Endodermal cell (in vitro differentiated cells): ENCODE data around the gene ELAVL1. TPM values are rescaled to one million over a fixed set of nuclear protein-coding genes. Genes with fewer than 3 reads are reported as not detected.

Source experiments
- DNase-seq: peaks from one replicate; pipeline ENCODE4 v3.0.0-alpha.2; 2017
- H3K27ac ChIP-seq: 2 replicates; pipeline ENCODE4 v1.5.1; 2013; ENCODE audit warnings: mild to moderate bottlenecking, low read depth, low read length, moderate library complexity
- H3K27me3 ChIP-seq: 2 replicates; pipeline ENCODE4 v1.6.1; 2013; ENCODE audit warnings: mild to moderate bottlenecking, low read length, moderate library complexity; ENCODE audit not compliant: insufficient read depth, control insufficient read depth, poor library complexity, severe bottlenecking
- H3K36me3 ChIP-seq: 2 replicates; pipeline ENCODE4 v1.7.0; 2013; ENCODE audit warnings: mild to moderate bottlenecking, low read length, moderate library complexity; ENCODE audit not compliant: control insufficient read depth, insufficient read depth
- H3K4me1 ChIP-seq: one replicate; pipeline ENCODE4 v1.7.0; 2013; ENCODE audit warnings: low read length; ENCODE audit not compliant: control insufficient read depth, insufficient read depth
- H3K4me3 ChIP-seq: 2 replicates; pipeline ENCODE4 v1.5.1; 2013; ENCODE audit warnings: mild to moderate bottlenecking, low read length, moderate library complexity
- H3K9ac ChIP-seq: 2 replicates; pipeline ENCODE4 v1.6.1; 2013; ENCODE audit warnings: mild to moderate bottlenecking, low read length, moderate library complexity; ENCODE audit not compliant: poor library complexity, severe bottlenecking; ENCODE audit errors: extremely low read depth
- H3K9me3 ChIP-seq: 2 replicates; pipeline ENCODE4 v1.6.1; 2013; ENCODE audit warnings: mild to moderate bottlenecking, low read length, moderate library complexity; ENCODE audit not compliant: control insufficient read depth
- H3K27ac Mint-ChIP-seq: 2 replicates; pipeline ENCODE4 v1.8.0; 2020; ENCODE audit warnings: mixed read lengths
- H3K27me3 Mint-ChIP-seq: 2 replicates; pipeline ENCODE4 v1.8.0; 2021; ENCODE audit warnings: mild to moderate bottlenecking, mixed read lengths; ENCODE audit not compliant: insufficient read depth
- H3K36me3 Mint-ChIP-seq: 2 replicates; pipeline ENCODE4 v1.8.0; 2020; ENCODE audit warnings: low read depth, mixed read lengths
- H3K4me1 Mint-ChIP-seq: 2 replicates; pipeline ENCODE4 v1.8.0; 2020; ENCODE audit warnings: mixed read lengths
- H3K4me3 Mint-ChIP-seq: 2 replicates; pipeline ENCODE4 v1.8.0; 2020; ENCODE audit warnings: mild to moderate bottlenecking, moderate library complexity, mixed read lengths
- H3K9me3 Mint-ChIP-seq: 2 replicates; pipeline ENCODE4 v1.8.0; 2020; ENCODE audit warnings: mild to moderate bottlenecking, mixed read lengths
- WGBS, 2 experiments: methylation state at CpG; one replicate each; pipeline versions ENCODE4 v1.1.5 to v1.1.7; 2013; ENCODE audit warnings: missing lambda C conversion rate in 2 of 2, mixed read lengths in 1 of 2; ENCODE audit not compliant: insufficient coverage in 1 of 2, insufficient read length in 1 of 2; 5-methylcytosine and 5-hydroxymethylcytosine counted together
- total RNA-seq, 2 donors: library from RNA; stranded (reverse); fragmentation: NEBNext Ultra II Directional in 1 of 2; extraction: Animal tissue kit (Norgen Biotek cat#: 25700) in 1 of 2; gene quantifications; 2 replicates in 1 of 2; 3 replicates in 1 of 2; pipeline ENCODE4 v1.2.1, GENCODE V29; 2021
- TF ChIP-seq, protein P1 (sequence below): fragments of 200-600 bp; sonication (generic); conservative IDR thresholded peaks from 2 replicates; pipeline ENCODE4 v1.5.0; 2021; ENCODE audit warnings: antibody characterized with exemption, mild to moderate bottlenecking

ELAVL1 gene
- total RNA-seq, 2 donors from 2014 or later, result 123 to 149 TPM

DNA sequence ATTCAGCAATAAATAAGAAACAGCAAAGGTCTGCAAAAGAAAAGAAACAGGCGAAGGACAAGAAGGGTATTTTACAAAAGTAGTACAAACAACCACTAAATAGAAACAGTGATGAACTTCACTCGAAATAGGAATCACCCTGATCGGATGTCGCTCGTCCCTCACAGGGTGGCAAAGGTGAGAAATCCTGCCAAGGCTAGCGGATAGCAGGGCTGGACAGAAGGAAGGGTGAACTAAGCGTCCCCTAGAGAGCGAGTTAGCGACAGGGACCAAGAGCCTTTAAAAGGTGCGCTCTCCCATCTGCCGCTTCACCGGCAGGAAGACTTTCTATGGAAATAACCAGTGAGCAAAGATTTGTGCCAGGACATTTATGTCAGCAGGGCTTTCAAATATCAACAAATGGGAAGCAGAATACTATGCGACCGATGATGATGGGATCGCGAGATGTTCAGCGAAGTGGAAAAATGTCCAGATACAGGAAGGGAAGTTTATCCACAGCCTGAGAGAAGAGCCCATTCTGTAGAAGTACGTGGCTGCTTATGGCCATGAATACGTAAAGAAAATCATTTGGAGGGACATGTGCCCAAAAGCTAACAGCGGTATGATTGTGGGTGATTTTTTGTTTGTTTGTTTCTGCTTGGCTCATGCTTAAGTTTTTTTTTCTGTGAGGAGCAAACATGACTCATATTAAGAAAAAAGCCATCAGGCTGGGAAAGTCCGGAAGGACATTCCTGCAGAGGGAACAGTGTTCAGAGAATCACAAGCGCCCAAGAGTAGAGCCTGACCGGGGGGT, 18.9 kb downstream of the ELAVL1 start:
- peaks cover 12% of the 10 kb centered on the region for H3K4me1 ChIP-seq
- no peaks in the 10 kb centered on the region for H3K27me3 ChIP-seq
- peaks cover 14% of the 10 kb centered on the region for H3K4me1 Mint-ChIP-seq
- H3K4me3 Mint-ChIP-seq, result no peak overlapping the region
- H3K9me3 ChIP-seq, result no peaks in the 10 kb centered on the region
- H3K27ac ChIP-seq, result no peak overlapping the region
- WGBS, 2 experiments, result 93 to 96% methylated on average over 18 to 23 of the region's 23 CpGs
- DNase-seq, result no peak
- no peak overlapping the region for H3K4me3 ChIP-seq
- no peaks in the 10 kb centered on the region for H3K9me3 Mint-ChIP-seq
- peaks cover 91% of the 10 kb centered on the region for H3K36me3 ChIP-seq
- TF ChIP-seq, protein P1, sequence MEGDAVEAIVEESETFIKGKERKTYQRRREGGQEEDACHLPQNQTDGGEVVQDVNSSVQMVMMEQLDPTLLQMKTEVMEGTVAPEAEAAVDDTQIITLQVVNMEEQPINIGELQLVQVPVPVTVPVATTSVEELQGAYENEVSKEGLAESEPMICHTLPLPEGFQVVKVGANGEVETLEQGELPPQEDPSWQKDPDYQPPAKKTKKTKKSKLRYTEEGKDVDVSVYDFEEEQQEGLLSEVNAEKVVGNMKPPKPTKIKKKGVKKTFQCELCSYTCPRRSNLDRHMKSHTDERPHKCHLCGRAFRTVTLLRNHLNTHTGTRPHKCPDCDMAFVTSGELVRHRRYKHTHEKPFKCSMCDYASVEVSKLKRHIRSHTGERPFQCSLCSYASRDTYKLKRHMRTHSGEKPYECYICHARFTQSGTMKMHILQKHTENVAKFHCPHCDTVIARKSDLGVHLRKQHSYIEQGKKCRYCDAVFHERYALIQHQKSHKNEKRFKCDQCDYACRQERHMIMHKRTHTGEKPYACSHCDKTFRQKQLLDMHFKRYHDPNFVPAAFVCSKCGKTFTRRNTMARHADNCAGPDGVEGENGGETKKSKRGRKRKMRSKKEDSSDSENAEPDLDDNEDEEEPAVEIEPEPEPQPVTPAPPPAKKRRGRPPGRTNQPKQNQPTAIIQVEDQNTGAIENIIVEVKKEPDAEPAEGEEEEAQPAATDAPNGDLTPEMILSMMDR, result no peak
- peaks cover 79% of the 10 kb centered on the region for H3K36me3 Mint-ChIP-seq
- no peaks in the 10 kb centered on the region for H3K27me3 Mint-ChIP-seq
- no peak overlapping the region for H3K9ac ChIP-seq
- H3K27ac Mint-ChIP-seq, result peak overlapping the region; percentile 62

DNA sequence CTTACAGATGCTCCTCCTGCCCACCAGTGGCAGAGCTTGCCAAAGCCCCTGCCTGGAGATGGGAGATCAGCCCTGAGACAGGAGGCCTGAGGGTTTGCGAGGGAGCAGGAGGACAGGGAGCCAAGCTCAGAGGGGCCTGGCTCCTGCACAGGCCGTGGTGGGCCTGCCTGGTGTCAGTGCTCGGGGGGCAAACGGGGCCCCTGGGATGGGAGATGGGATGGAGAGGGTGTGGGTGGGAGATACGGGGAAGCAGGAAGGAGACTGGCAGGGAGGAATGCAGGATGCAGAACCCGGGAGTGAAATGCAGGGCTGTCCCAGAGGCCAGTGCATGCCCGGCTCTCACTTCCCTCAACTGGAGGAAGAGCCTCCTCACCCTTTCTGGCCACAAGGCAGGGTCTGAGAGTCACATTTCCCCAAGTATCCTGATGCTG, 19.9 kb downstream of the ELAVL1 start:
- Histone ChIP-seq H3K9ac (no peak overlapping the region), H3K27ac (no peak overlapping the region), H3K27me3 (no peaks in the 10 kb centered on the region), H3K4me3 (no peak overlapping the region), H3K36me3 (peaks cover 90% of the 10 kb centered on the region), H3K4me1 (peaks cover 12% of the 10 kb centered on the region), H3K9me3 (no peaks in the 10 kb centered on the region)
- Mint-ChIP-seq H3K9me3 (no peaks in the 10 kb centered on the region), H3K27me3 (no peaks in the 10 kb centered on the region), H3K36me3 (peaks cover 79% of the 10 kb centered on the region), H3K4me1 (peaks cover 14% of the 10 kb centered on the region), H3K4me3 (no peak overlapping the region), H3K27ac (no peak overlapping the region)
- TF ChIP-seq, protein P1, result no peak
- no peak for DNase-seq
- WGBS, 2 experiments, result 93 to 98% methylated on average over 5 to 7 of the region's 7 CpGs

DNA sequence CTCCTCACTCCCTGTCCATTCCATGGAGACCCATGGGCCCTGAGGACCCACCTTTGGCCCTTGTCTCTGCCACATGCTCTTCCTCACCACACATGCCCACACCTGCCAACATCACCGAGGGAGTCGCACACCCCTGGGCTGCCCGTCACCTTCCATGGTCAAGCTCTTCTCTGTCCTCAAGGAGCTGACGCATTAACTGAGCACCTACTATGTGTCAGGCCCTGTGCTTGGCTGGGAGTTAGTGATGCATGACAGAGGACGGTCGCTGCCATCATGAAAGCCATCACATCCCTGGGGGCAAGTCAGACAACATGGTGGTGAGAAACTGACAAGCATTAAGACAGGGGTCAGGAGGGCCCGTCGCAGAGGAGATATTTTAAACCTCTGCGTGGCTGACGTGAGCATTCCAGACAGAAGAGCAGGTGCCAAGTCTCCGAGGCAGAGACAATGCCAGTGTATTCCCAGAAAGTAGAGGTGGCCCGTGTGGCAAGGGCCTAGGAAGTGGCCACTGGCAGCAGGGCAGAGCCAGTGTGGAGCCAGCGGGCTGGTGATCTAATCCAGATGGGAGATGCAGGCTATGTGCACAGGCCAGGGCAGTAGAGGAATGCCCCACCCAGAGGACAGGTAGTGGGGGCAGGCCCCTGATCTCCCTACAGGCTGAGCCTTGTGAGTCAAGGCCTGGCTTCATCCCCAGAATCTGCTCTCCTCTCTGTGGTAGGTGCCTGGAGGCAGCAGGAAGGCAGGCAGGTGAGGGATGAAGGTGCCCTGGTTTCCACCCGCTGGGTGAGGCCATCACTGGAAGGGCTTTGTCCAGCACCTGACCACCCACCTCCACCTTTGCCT, 21.2 kb downstream of the ELAVL1 start:
- H3K27me3 ChIP-seq, result no peaks in the 10 kb centered on the region
- no peak for DNase-seq
- no peak overlapping the region for H3K27ac ChIP-seq
- H3K4me3 ChIP-seq, result no peak overlapping the region
- H3K36me3 Mint-ChIP-seq, result peaks cover 78% of the 10 kb centered on the region
- TF ChIP-seq, protein P1, result no peak
- H3K4me1 ChIP-seq, result peaks cover 6% of the 10 kb centered on the region
- peaks cover 8% of the 10 kb centered on the region for H3K4me1 Mint-ChIP-seq
- WGBS, 2 experiments, result 97 to 98% methylated on average over 12 to 14 of the region's 14 CpGs
- no peaks in the 10 kb centered on the region for H3K9me3 Mint-ChIP-seq
- H3K27ac Mint-ChIP-seq, result no peak overlapping the region
- H3K9ac ChIP-seq, result no peak overlapping the region
- H3K36me3 ChIP-seq, result peaks cover 91% of the 10 kb centered on the region
- no peaks in the 10 kb centered on the region for H3K27me3 Mint-ChIP-seq
- H3K4me3 Mint-ChIP-seq, result no peak overlapping the region
- H3K9me3 ChIP-seq, result no peaks in the 10 kb centered on the region
